ENCODE data around the gene SFMBT2.

Gene SFMBT2

GRCh38 chr10:7424919-7425318 is 14.1 kb upstream of the SFMBT2 start:
- DNase-seq = no peak

GRCh38 chr10:7424315-7424714 is 13.5 kb upstream of the SFMBT2 start:
- no peak for DNase-seq

DNA sequence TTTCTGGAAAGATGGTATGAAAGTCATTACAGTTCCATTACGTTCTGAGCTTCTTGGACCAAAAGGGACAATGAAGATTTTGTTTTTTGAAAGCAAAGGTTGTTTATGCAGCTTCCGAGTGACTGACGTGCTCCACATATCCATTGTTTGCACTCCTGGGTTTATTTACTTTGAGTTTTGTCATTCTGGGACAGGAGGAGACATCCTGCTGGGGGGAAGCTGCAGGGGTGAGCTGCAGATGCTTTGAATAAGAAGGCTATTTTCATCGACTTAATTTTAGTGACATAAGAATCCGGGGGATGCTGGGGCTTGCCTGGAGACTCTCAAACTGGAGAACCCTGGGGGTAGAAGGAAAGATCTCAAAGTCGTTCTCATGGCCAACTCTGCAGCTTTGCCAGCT is 12.7 kb upstream of the SFMBT2 start:
- DNase-seq = no peak

GRCh38 chr10:7421526-7421925 is 10.7 kb upstream of the SFMBT2 start:
- no peak for DNase-seq

DNA sequence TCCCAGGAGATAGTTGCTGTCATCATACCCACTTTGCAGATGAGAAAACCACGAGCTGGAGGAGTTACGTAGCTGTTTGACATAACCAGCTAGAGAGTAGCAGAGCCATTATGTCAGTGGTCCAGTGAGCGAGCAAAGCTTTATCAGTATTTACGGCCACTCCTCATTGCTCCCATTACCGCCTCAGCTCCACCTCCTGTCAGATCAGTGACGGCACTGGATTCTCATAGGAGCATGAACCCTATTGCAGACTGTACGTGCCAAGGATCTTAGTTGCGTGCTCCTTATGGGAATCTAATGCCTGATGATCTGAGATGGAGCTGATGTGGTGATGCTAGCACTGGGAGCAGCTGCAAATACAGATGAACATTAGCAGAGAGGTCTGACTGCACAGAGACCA is 9.2 kb upstream of the SFMBT2 start:
- no peak for DNase-seq

- no peak for DNase-seq
Measured at GRCh38 chr10:7417807-7418206, 7.0 kb upstream of the SFMBT2 start.

DNA sequence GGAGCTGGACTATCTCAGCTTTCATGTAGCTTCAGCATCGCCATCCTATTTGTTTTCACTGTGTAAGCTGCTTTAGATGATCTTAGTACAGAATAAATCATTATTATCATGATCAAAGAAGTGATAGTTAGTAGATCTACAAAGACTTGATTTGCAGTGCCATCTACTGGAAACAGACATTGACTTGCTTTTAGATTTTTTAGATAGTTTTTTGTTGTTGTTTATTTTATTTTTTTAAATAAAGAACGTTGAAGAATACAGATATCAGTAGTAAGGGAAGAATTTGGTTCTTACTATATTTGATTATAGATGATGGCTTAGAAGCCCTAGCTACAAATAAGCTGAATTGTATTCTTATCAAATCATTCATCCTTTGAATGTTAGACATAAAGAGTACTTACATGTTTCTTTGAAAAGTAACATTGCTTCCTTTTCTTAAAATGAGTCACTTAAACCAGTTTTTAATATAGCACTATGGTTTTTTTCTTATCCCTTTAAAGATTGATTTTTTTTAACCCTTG is 6.3 kb upstream of the SFMBT2 start:
- DNase-seq = no peak

GRCh38 chr10:7414766-7415165 is 3.9 kb upstream of the SFMBT2 start:
- no peak for DNase-seq

DNA sequence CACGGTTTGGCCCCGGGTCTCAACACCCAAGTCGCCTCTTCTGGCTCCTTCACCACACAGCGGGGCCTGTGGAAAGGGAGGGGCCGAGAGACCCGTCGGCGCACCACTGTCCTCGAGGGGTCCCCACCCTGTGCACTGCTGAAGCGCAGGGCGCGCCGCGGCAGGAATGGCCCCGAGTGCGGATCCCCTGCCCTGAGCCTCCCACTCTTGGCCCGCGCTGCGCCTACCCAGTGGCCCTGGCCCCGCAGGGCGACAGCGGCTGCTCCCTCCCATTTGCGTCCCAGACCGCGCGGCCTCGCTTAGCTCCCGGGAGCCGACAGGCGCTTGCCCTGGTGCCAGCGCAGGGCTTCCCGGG is 2.1 kb upstream of the SFMBT2 start:
- no peak for DNase-seq

DNA sequence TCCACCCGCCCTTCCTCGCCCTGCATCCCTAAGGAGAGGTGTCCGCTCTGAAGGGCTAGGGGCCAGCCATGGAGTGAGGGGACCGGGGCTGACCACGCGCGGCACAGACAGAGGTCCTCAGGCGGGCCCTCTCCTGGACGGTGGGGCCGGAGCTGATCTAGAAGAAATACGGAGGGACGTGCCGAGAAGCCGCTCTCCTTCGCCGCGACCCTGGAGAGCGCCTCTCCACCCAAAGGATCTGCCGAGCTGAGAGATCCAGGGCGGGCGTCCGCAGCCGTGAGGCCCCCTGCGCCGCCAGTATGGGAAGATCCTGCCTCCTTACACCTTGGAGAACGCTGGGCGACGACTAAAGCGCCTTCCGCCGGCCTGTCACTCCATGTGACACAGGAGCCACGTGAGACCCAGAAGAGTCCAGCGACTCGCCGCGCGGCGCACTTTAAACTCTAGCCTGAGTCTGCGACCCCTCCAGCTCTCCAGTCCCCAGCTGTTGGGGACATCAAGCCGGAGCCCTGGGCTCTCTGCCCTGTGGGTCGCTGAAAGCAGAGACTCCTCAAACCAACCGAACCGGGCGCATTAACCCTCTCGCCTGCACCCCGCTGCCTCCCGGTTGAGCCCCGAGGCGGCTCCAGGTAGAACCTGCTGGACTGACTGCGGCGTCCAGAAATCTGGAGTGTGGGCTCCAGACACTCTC is 1.5 kb upstream of the SFMBT2 start:
- DNase-seq = no peak

- no peak for DNase-seq
Measured at GRCh38 chr10:7411671-7412128, 866 bp upstream of the SFMBT2 start.

DNA sequence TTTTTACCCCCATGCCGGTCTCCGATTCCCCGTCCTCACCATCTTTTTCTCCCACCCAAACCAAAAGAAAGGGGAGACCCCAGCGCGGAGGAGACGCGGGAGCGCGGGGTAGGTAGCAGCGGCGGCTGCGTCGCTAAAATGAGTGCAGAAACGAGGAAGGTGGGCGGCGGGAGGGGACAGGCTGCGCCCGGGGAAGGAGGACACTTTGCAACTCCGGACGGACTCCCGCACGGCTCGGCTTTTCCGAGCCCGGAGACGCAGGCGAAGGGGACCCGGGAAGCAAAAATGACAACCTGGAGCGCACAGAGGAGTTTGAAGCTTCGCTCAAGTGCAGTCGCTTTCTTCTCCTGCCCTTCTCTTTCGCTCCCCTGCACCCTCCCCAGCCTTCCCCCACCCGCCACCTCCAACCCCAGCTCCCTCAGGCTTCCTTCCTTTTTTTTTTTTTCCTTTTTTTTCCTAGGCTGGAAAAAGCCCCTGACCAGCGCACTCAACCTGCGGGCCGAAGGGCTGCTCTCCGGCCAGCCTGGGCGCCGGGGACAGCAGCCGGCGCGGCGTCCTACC is 453 bp downstream of the SFMBT2 start:
- no peak for DNase-seq

- no peak for DNase-seq
Measured at GRCh38 chr10:7409732-7410168, 1.1 kb downstream of the SFMBT2 start.

- DNase-seq = no peak
Measured at GRCh38 chr10:7409045-7409731, 1.6 kb downstream of the SFMBT2 start.

DNA sequence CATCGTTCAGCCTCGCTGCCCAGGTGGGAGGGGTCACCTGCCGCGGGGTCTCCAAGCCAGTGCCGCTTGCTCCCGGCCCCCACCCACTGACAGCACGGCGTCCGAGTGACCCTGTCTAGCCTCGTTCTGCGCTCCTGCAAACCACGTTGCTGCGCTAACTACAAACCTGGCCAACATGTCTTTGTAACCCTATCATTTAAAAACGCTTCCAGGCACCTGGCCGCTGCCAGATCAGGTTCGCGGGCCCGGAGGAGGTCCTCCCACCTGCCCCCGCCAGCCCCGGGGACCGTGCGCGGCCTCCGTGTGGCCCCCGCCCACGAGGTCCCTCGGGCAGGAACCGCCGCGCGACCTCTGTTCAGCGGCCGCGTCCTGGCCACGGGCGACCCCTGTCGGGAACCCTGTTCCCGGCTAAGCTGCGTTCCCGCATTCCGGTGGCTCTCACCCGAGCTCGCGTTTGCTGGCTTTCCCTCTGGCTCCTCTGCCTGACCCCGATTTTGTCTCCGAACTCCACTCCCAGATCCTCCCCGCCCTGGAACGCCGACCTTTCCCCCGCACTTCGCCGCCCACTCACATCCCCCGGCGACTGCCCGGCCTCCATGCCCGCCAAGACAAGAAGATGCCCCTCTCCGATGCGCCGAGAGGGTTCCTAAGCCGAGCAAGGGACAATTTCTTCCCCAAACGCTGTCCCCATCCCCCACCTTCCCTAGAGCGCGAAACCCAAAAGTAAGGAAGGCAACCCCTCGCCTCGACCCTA is 2.4 kb downstream of the SFMBT2 start:
- no peak for DNase-seq

GRCh38 chr10:7407368-7408290 is 3.2 kb downstream of the SFMBT2 start:
- DNase-seq = no peak

GRCh38 chr10:7406712-7407333 is 4.0 kb downstream of the SFMBT2 start:
- no peak for DNase-seq

- DNase-seq = no peak
Measured at GRCh38 chr10:7405637-7406036, 5.2 kb downstream of the SFMBT2 start.

DNA sequence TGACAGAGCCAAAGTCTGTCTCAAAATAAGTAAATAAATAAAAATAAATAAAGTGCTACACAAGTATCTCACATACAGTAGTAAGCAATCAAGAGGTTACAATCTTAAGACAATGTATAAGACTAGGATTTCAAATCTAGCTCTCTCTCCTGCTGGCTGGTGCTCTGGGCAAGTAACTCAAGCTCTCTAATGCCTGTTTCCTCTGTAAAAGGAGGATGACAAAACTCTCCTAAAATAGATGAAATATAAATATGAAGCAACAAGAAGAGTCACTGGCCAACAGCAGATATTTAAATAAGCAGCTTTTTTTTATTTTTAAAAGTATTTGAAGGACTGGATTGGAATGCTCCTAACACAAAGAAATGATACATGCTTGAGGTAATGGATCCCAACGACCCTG is 7.2 kb downstream of the SFMBT2 start:
- no peak for DNase-seq

DNA sequence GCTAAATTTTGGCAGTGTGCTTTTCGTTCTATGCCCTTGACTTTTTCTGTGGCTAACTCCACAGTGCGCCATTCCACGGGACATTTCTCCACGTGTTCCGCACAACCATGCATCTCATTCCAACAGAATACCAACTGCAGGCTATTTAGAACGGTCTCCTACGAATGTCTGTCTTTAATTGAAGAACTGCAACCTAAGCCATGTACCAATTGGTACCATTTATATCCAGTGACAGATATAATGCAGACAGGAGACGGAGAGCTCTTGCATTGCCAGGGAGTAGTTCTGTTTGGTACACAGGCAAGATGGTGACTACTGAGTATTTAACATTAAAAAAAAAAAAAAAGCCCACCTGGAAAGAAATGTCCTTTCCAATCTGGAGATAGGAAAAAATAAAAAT is 9.1 kb downstream of the SFMBT2 start:
- no peak for DNase-seq

- DNase-seq = no peak
Measured at GRCh38 chr10:7401156-7401555, 9.7 kb downstream of the SFMBT2 start.

All from 8988T (cell line).